Measurements from ENCODE around the gene DLGAP4.
"Not testable (repeated sequence)": the region's sequence is repeated elsewhere in the genome, so short reads cannot be mapped to it uniquely, and the experiment has no call there.

The DLGAP4 gene

GRCh38 chr20:36522412-36522811, 216.3 kb downstream of the DLGAP4 start:
- WGBS, 2 experiments: 93 to 95% methylated on average over 7 of the region's 7 CpGs
- H3K9me3 ChIP-seq (ENCODE audit: control insufficient read depth, low read length); H3K27ac ChIP-seq (ENCODE audit: insufficient read depth, low read depth, low read length, poor library complexity, severe bottlenecking); H3K27me3 ChIP-seq (ENCODE audit: control insufficient read depth, insufficient read depth, low read length, poor library complexity, severe bottlenecking); H3K4me1 ChIP-seq (ENCODE audit: control insufficient read depth, insufficient read depth, low read length); H3K4me3 ChIP-seq (ENCODE audit: insufficient read depth, low read depth, low read length): not testable (repeated sequence)
- peaks cover 34% of the 10 kb centered on the region for H3K36me3 ChIP-seq (ENCODE audit: control insufficient read depth, insufficient read depth, low read length)

DNA sequence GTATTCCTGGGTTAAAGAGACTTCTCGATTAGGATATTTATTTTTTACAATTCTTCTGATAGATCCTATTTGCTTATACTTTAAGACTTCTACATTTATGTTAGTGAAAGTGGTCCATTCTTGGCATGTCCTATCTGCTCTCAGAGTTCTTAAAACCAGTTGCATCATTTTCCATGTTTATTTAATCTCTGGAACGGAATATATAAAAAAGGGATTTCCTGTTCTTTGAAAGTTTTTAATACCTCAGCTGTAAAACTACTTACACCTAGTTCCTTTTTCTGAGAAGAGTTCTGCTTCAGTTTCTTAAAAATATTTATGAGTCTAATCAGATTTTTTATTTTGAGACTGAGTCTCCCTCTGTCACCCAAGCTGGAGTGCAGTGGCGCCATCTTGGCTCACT, 217.2 kb downstream of the DLGAP4 start:
- no peaks in the 10 kb centered on the region for H3K4me1 ChIP-seq (ENCODE audit: control insufficient read depth, insufficient read depth, low read length)
- no peaks in the 10 kb centered on the region for H3K27me3 ChIP-seq (ENCODE audit: control insufficient read depth, insufficient read depth, low read length, poor library complexity, severe bottlenecking)
- H3K4me3 ChIP-seq (ENCODE audit: insufficient read depth, low read depth, low read length): no peak overlapping the region
- no peaks in the 10 kb centered on the region for H3K9me3 ChIP-seq (ENCODE audit: control insufficient read depth, low read length)
- WGBS, 2 experiments: 93 to 96% methylated on average over 1 to 3 of the region's 3 CpGs
- H3K36me3 ChIP-seq (ENCODE audit: control insufficient read depth, insufficient read depth, low read length): peaks cover 41% of the 10 kb centered on the region
- no peak overlapping the region for H3K27ac ChIP-seq (ENCODE audit: insufficient read depth, low read depth, low read length, poor library complexity, severe bottlenecking)

DNA sequence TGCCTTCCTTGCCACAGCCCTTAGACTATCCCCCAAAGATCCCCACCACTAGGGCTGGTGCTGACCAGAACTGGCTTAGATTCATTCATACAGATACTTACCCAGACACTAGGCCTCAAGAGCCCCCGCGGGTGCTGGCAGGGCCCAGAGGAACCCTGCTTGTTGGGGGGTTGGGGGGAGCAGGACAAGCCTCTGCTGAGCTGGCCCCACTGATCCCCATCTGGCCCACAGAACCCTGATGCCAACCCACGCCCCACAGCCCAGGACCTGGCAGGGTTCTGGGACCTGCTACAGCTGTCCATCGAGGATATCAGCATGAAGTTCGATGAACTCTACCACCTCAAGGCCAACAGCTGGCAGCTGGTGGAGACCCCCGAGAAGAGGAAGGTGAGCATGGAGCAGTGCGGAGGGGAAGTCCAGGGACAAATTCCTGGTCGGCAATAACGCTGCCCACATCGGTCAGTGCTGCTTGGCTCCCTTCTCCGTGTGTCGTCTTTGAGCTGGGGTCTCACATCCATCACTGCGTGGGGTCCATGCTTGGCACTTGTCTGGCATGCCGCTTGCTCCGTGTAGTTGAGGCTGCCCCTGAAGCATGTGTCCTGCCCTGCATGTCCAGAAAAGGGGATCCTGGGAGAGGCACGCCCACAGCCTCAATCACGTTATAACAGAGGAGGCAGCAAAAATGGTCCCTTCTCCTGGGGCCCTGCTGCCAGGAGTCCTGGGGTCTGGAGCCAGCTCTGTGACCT, 219.7 kb downstream of the DLGAP4 start:
- H3K9me3 ChIP-seq (ENCODE audit: control insufficient read depth, low read length): no peaks in the 10 kb centered on the region
- peaks cover 37% of the 10 kb centered on the region for H3K36me3 ChIP-seq (ENCODE audit: control insufficient read depth, insufficient read depth, low read length)

DNA sequence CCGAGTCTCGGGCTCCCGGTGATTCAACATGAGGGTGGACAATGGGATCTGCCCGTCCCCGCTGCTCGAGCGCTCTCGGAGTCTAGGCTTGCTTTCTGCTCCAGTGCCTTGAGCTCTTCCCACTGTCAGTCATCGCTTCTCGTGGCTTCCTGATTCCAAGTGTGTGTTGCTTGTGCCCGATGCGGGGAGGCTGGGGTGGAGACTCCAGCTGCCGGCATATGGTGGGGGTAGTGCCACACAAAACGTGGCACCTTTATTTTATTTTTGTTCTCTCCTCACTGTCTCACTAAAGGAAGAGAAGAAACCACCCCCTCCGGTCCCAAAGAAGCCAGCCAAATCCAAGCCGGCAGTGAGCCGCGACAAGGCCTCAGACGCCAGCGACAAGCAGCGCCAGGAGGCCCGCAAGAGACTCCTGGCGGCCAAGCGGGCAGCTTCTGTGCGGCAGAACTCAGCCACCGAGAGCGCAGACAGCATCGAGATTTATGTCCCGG, 220.4 kb downstream of the DLGAP4 start:
- no peaks in the 10 kb centered on the region for H3K27me3 ChIP-seq (ENCODE audit: control insufficient read depth, insufficient read depth, low read length, poor library complexity, severe bottlenecking)
- H3K27ac ChIP-seq (ENCODE audit: insufficient read depth, low read depth, low read length, poor library complexity, severe bottlenecking): no peak overlapping the region
- H3K4me1 ChIP-seq (ENCODE audit: control insufficient read depth, insufficient read depth, low read length): no peaks in the 10 kb centered on the region
- H3K4me3 ChIP-seq (ENCODE audit: insufficient read depth, low read depth, low read length): no peak overlapping the region
- peaks cover 37% of the 10 kb centered on the region for H3K36me3 ChIP-seq (ENCODE audit: control insufficient read depth, insufficient read depth, low read length)
- 92 to 93% methylated on average over 29 of the region's 29 CpGs for WGBS, 2 experiments
- H3K9me3 ChIP-seq (ENCODE audit: control insufficient read depth, low read length): no peaks in the 10 kb centered on the region

More for the DNA sequence above, 219.7 kb downstream of the DLGAP4 start:
- Histone ChIP-seq H3K4me3 (ENCODE audit: insufficient read depth, low read depth, low read length) (no peak overlapping the region), H3K27ac (ENCODE audit: insufficient read depth, low read depth, low read length, poor library complexity, severe bottlenecking) (no peak overlapping the region), H3K27me3 (ENCODE audit: control insufficient read depth, insufficient read depth, low read length, poor library complexity, severe bottlenecking) (no peaks in the 10 kb centered on the region), H3K4me1 (ENCODE audit: control insufficient read depth, insufficient read depth, low read length) (no peaks in the 10 kb centered on the region)
- WGBS, 2 experiments: 95% methylated on average over 17 of the region's 17 CpGs

- Histone ChIP-seq H3K27ac (ENCODE audit: insufficient read depth, low read depth, low read length, poor library complexity, severe bottlenecking) (no peak overlapping the region), H3K36me3 (ENCODE audit: control insufficient read depth, insufficient read depth, low read length) (peaks cover 37% of the 10 kb centered on the region), H3K27me3 (ENCODE audit: control insufficient read depth, insufficient read depth, low read length, poor library complexity, severe bottlenecking) (no peaks in the 10 kb centered on the region), H3K4me1 (ENCODE audit: control insufficient read depth, insufficient read depth, low read length) (no peaks in the 10 kb centered on the region), H3K9me3 (ENCODE audit: control insufficient read depth, low read length) (no peaks in the 10 kb centered on the region), H3K4me3 (ENCODE audit: insufficient read depth, low read depth, low read length) (no peak overlapping the region)
- 94 to 95% methylated on average over 30 to 32 of the region's 32 CpGs for WGBS, 2 experiments
Measured at GRCh38 chr20:36527331-36528125, 221.4 kb downstream of the DLGAP4 start.

DNA sequence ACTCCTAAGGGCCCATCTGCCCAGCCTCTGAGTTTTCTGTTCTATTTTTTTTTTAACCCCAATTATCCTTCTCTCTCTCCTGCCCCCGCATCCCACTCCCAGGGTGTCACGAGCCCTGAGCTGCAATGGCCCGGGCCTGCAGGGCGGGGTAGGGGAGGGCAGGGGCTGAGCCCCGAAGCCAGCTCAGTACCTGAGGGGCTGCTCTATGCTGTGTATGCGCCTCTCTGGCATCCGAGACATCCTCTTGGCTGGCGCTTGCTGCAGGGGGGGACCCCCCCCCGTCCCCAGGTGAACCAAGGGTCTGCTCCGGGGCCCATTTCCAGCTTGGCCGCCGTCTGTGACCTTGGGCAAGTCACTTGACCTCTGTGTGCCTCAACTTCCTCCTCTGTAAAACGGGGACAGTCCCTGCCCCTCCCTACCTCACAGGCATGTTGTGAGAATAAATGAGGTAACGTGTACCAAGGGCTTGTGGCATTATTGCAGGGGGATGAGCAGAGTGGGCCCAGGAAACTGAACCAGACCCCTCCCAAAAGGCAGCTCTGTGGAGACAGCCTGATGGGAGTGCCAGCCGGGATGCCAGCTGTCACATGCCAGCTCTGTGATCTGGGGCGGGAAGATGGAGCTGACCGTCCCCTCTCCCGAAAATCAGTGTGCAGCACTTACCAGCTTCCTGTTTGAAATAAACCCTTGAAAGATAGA, 222.2 kb downstream of the DLGAP4 start:
- H3K4me1 ChIP-seq (ENCODE audit: control insufficient read depth, insufficient read depth, low read length): no peaks in the 10 kb centered on the region
- H3K9me3 ChIP-seq (ENCODE audit: control insufficient read depth, low read length): no peaks in the 10 kb centered on the region
- H3K27me3 ChIP-seq (ENCODE audit: control insufficient read depth, insufficient read depth, low read length, poor library complexity, severe bottlenecking): no peaks in the 10 kb centered on the region
- 96 to 97% methylated on average over 18 of the region's 18 CpGs for WGBS, 2 experiments
- H3K36me3 ChIP-seq (ENCODE audit: control insufficient read depth, insufficient read depth, low read length): peaks cover 37% of the 10 kb centered on the region
- no peak overlapping the region for H3K27ac ChIP-seq (ENCODE audit: insufficient read depth, low read depth, low read length, poor library complexity, severe bottlenecking)
- H3K4me3 ChIP-seq (ENCODE audit: insufficient read depth, low read depth, low read length): no peak overlapping the region

- Histone ChIP-seq H3K9me3 (ENCODE audit: control insufficient read depth, low read length) (no peaks in the 10 kb centered on the region), H3K27ac (ENCODE audit: insufficient read depth, low read depth, low read length, poor library complexity, severe bottlenecking) (no peak overlapping the region), H3K4me1 (ENCODE audit: control insufficient read depth, insufficient read depth, low read length) (no peaks in the 10 kb centered on the region), H3K4me3 (ENCODE audit: insufficient read depth, low read depth, low read length) (no peak overlapping the region), H3K27me3 (ENCODE audit: control insufficient read depth, insufficient read depth, low read length, poor library complexity, severe bottlenecking) (no peaks in the 10 kb centered on the region), H3K36me3 (ENCODE audit: control insufficient read depth, insufficient read depth, low read length) (peaks cover 34% of the 10 kb centered on the region)
- WGBS, 2 experiments: 93 to 94% methylated on average over 14 of the region's 14 CpGs
Measured at GRCh38 chr20:36528875-36529417, 222.8 kb downstream of the DLGAP4 start.

GRCh38 chr20:36532388-36532787, 226.2 kb downstream of the DLGAP4 start:
- no peaks in the 10 kb centered on the region for H3K27me3 ChIP-seq (ENCODE audit: control insufficient read depth, insufficient read depth, low read length, poor library complexity, severe bottlenecking)
- H3K9me3 ChIP-seq (ENCODE audit: control insufficient read depth, low read length): no peaks in the 10 kb centered on the region
- WGBS, 2 experiments: 90 to 93% methylated on average over 10 of the region's 10 CpGs
- no peaks in the 10 kb centered on the region for H3K4me1 ChIP-seq (ENCODE audit: control insufficient read depth, insufficient read depth, low read length)
- H3K27ac ChIP-seq (ENCODE audit: insufficient read depth, low read depth, low read length, poor library complexity, severe bottlenecking): no peak overlapping the region
- H3K36me3 ChIP-seq (ENCODE audit: control insufficient read depth, insufficient read depth, low read length): peaks cover 8% of the 10 kb centered on the region
- H3K4me3 ChIP-seq (ENCODE audit: insufficient read depth, low read depth, low read length): no peak overlapping the region

DNA sequence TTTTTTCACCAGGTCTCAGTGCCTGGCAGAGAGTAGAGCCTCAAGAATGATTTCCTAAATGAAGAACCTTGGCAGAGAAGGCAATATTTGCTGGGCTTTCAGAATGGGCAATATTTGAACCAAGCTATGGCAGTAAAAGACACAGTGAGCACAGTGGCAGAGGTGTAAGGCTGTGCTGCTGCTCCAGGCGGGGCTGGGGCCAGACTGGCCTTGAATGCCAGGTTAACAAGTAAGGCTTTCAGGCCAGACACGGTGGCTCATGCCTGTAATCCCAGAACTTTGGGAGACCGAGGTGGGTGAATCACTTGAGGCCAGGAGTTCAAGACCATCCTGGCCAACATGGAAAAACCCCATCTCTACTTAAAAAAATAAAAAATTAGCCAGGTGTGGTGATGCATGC, 226.7 kb downstream of the DLGAP4 start:
- 86 to 91% methylated on average over 3 of the region's 3 CpGs for WGBS, 2 experiments
- H3K36me3 ChIP-seq (ENCODE audit: control insufficient read depth, insufficient read depth, low read length): peaks cover 4% of the 10 kb centered on the region
- H3K4me1 ChIP-seq (ENCODE audit: control insufficient read depth, insufficient read depth, low read length): no peaks in the 10 kb centered on the region
- no peaks in the 10 kb centered on the region for H3K9me3 ChIP-seq (ENCODE audit: control insufficient read depth, low read length)
- no peak overlapping the region for H3K27ac ChIP-seq (ENCODE audit: insufficient read depth, low read depth, low read length, poor library complexity, severe bottlenecking)
- H3K4me3 ChIP-seq (ENCODE audit: insufficient read depth, low read depth, low read length): no peak overlapping the region
- H3K27me3 ChIP-seq (ENCODE audit: control insufficient read depth, insufficient read depth, low read length, poor library complexity, severe bottlenecking): no peaks in the 10 kb centered on the region
